Fibroblast of the aortic adventitia (primary cell): ENCODE results near the gene ARL8B. TPM values are rescaled to one million over a fixed set of nuclear protein-coding genes. Genes with fewer than 3 reads are reported as not detected.
A peak's percentile ranks its signal among the peaks of the same experiment; 100 is the strongest.

Source experiments
- DNase-seq: peaks from one replicate; pipeline ENCODE4 v3.0.0-alpha.2; 2010; ENCODE audit warnings: low read depth
- H3K4me3 ChIP-seq: 2 replicates; pipeline ENCODE4 v1.5.1; 2011; ENCODE audit warnings: low read depth, mild to moderate bottlenecking, control low read depth, low read length, moderate library complexity
- small RNA-seq: library from RNA; depleted of rRNA; stranded (forward); fragments of <200 nt; gene quantifications from one replicate; pipeline ENCODE3, GENCODE V24; 2012
- total RNA-seq: library from RNA; depleted of rRNA; stranded (reverse); fragments of >200 nt; gene quantifications from 2 replicates; pipeline ENCODE4 v1.2.3, GENCODE V29; 2012; ENCODE audit warnings: low replicate concordance
- TF ChIP-seq, protein P1 (sequence below): IDR thresholded peaks from 2 replicates; pipeline ENCODE4 v1.5.1; 2011; ENCODE audit warnings: mild to moderate bottlenecking, low read length, control low read depth, inconsistent platforms; ENCODE audit not compliant: insufficient read depth

ARL8B gene
- total RNA-seq, 1 donor = 89.0 TPM

DNA sequence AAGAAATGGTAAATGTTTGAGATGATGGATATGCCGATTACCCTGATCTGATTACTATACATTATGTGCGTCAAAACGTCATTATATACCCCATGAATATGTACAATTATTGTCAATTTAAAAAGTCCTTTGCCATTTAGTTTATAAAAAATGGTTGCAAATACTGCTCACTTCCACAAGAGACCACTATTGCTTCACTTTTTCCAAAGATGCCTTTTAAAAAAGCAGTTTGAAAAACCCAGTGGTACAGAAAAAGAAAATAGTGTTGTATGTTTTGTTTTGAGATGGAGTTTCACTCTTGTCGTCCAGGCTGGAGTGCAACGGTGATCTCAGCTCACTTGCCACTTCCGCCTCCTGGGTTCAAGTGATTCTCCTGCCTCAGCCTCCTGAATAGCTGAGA, 104.7 kb downstream of the ARL8B start:
- DNase-seq = peak; percentile 71
- H3K4me3 ChIP-seq = no peak overlapping the region
- TF ChIP-seq, protein P1, sequence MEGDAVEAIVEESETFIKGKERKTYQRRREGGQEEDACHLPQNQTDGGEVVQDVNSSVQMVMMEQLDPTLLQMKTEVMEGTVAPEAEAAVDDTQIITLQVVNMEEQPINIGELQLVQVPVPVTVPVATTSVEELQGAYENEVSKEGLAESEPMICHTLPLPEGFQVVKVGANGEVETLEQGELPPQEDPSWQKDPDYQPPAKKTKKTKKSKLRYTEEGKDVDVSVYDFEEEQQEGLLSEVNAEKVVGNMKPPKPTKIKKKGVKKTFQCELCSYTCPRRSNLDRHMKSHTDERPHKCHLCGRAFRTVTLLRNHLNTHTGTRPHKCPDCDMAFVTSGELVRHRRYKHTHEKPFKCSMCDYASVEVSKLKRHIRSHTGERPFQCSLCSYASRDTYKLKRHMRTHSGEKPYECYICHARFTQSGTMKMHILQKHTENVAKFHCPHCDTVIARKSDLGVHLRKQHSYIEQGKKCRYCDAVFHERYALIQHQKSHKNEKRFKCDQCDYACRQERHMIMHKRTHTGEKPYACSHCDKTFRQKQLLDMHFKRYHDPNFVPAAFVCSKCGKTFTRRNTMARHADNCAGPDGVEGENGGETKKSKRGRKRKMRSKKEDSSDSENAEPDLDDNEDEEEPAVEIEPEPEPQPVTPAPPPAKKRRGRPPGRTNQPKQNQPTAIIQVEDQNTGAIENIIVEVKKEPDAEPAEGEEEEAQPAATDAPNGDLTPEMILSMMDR = peak; percentile 65

DNA sequence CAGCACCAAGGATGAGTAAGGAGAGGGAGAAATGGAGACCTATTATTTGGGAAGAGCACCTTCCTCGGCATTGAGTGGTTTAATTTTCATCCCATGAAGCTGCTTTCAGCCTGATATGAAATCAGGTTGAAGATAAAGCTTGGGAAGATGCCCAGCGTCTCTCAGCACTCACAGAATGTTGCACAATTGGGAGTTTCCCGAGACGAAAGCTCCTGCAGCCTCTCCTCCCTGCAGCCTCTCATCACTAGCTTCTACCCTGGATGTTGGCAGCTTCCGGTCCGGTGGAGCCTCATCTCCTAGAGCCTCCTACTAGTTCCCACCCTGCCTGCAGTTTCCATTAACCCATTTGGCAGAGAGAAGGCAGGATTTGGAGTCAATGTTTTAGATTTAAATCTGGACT, 105.7 kb downstream of the ARL8B start:
- TF ChIP-seq, protein P1 = no peak
- H3K4me3 ChIP-seq = no peak overlapping the region
- peak; percentile 94 for DNase-seq

DNA sequence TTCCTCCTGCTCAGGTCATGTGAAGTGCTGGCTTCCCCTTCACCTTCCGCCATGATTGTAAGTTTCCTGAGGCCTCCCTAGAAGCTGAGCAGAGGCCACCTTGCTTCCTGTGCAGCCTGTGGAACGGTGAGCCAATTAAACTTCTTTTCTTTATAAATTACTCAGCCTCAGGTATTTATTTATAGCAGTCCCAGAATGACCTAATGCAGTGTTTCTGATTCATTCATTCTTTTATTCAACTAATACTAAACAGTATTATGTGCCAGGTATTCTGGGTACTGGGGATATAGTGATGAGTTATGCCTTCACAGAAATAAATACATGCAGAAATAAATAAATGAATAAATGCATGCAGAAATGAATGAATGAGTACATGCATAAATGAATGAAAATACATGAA, 107.3 kb downstream of the ARL8B start:
- no peak for DNase-seq
- TF ChIP-seq, protein P1 = no peak
- H3K4me3 ChIP-seq = no peak overlapping the region

Small RNA genes lying within 50 kb of the gene (small RNA-seq; reads per million reads assigned to genes)
- gene AC090955.1 (not detected), gene RF00019 (not detected)

Other genes starting within 250 kb of the ARL8B start
- gene BHLHE40, start 142.9 kb upstream of the ARL8B start, total RNA-seq = 22.9 and 36.1 TPM in 2 replicates
- gene EDEM1, start 65.4 kb downstream of the ARL8B start, total RNA-seq = 25.8 and 32.6 TPM in 2 replicates